ENCODE data around the gene QRICH1. TPM values are rescaled to one million over a fixed set of nuclear protein-coding genes. Genes with fewer than 3 reads are reported as not detected.
A peak's percentile ranks its signal among the peaks of the same experiment; 100 is the strongest.

QRICH1 gene
- total and polyA plus RNA-seq, 2 donors (not counting 3 experiments of a cell fraction or from before 2014, with no cell fraction given), result 89.7 to 116 TPM

- CTCF ChIA-PET, result interaction anchor here (0.6 to 2.5 kb wide), 8 partner anchors 13 to 329 kb away, joined by 3 to 19 read pairs (median 4); partner anchors contain the start of genes KLHDC8B, LAMB2, NDUFAF3 and NICN1
- dilution Hi-C loops (cut with MboI; ENCODE audit: extremely low pct_ligation_motif_present, low sequenced_read_pairs), result no loop called here
Measured at GRCh38 chr3:49120438-49121131, 26.7 kb upstream of the QRICH1 start, which contains the start of gene USP19. TSS of gene USP19 (minus strand) at chr3:49120823. CDS start at chr3:49119145, 1,678 bp downstream.

GRCh38 chr3:49120096-49120437, 26.2 kb upstream of the QRICH1 start:
- intact Hi-C loops (cut with micrococcal nuclease) (loop anchor here (1.0 to 2.0 kb wide), 3 partner anchors 13 to 25 kb away; partner anchors contain the start of genes LAMB2, QARS1 and QRICH1), dilution Hi-C loops (cut with MboI; ENCODE audit: extremely low pct_ligation_motif_present, low sequenced_read_pairs) (no loop called here)
- Histone ChIP-seq H3K27ac (ENCODE audit: insufficient read depth, low read depth, low read length) (peak overlapping the region; percentile 58), H3K27me3 (ENCODE audit: control insufficient read depth in 2 of 2, insufficient read depth in 2 of 2, low read length in 2 of 2) (no peaks in the 10 kb centered on the region), H2AFZ (ENCODE audit: low read depth, low read length) (no peak overlapping the region), H3K36me3 (ENCODE audit: control insufficient read depth in 2 of 2, extremely low read depth in 1 of 2, insufficient read depth in 2 of 2, low read length in 2 of 2) (peaks cover 7 to 68% of the 10 kb centered on the region in 2 experiments), H3K79me2 (ENCODE audit: control insufficient read depth, insufficient read depth, low read length) (peaks cover 14% of the 10 kb centered on the region), H4K20me1 (replicated peaks; ENCODE audit: control insufficient read depth, extremely low read depth, insufficient read depth, low read length) (no peaks in the 10 kb centered on the region), H3K9me1 (replicated peaks; ENCODE audit: control insufficient read depth, extremely low read depth, insufficient read depth, low read length) (no peaks in the 10 kb centered on the region), H3K4me3 (replicated peaks in 1 of 3; ENCODE audit: insufficient read depth in 1 of 3, low read depth in 1 of 3, low read length in 3 of 3) (peak overlapping the region; percentile 44 to 71 (median 65)), H3K9ac (replicated peaks; ENCODE audit: extremely low read depth, insufficient read depth, low read length) (peak overlapping the region; percentile 65), H3K4me2 (ENCODE audit: insufficient read depth, low read length) (peak overlapping the region; percentile 72), H3K9me3 (replicated peaks; ENCODE audit: control insufficient read depth, insufficient read depth, low read length) (no peaks in the 10 kb centered on the region), H3K4me1 (ENCODE audit: control insufficient read depth, extremely low read depth, insufficient read depth, low read length) (peaks cover 12% of the 10 kb centered on the region)
- peak; percentile 14 for DNase-seq (ENCODE audit: low read depth, low spot score)
- TSS peak; percentile 0 for BruUV-seq (replicated peaks)
- FAIRE-seq, result no peak
- ChIA-PET CTCF (interaction anchor here (0.7 to 2.5 kb wide), 6 partner anchors 13 to 329 kb away, joined by 3 to 19 read pairs (median 8); partner anchors contain the start of genes KLHDC8B, LAMB2, NDUFAF3 and QRICH1), POLR2A (no interaction called here)
- TF ChIP-seq FOS (IDR thresholded peaks at IDR 0.05; ENCODE audit: borderline replicate concordance, insufficient read depth, low read length), result no peak
- TF ChIP-seq EZH2 (IDR thresholded peaks at IDR 0.05; ENCODE audit: borderline replicate concordance, low read depth, low read length, severe bottlenecking), result no peak
- TF ChIP-seq MAX (IDR thresholded peaks at IDR 0.05; ENCODE audit: insufficient read depth, insufficient read length), result no peak
- TF ChIP-seq GATA2 (IDR thresholded peaks at IDR 0.05; ENCODE audit: insufficient read depth, insufficient read length, low read depth, low read length), result no peak
- no peak for TF ChIP-seq POLR2AphosphoS5 (IDR thresholded peaks at IDR 0.05; ENCODE audit: insufficient read depth, low read depth, low read length)
- TF ChIP-seq MYC (IDR thresholded peaks at IDR 0.05; ENCODE audit: low read depth, low read length), result no peak
- no peak for TF ChIP-seq JUN (IDR thresholded peaks at IDR 0.05; ENCODE audit: borderline replicate concordance, insufficient read depth, insufficient read length, low read depth)
- TF ChIP-seq POLR2A (IDR thresholded peaks at IDR 0.05; ENCODE audit: low read depth, low read length), result no peak
- no peak for TF ChIP-seq CTCF (IDR thresholded peaks at IDR 0.05; ENCODE audit: extremely low read depth in 1 of 2, insufficient read depth in 1 of 2, low read depth in 1 of 2, low read length in 2 of 2)

More at GRCh38 chr3:49120438-49121131, 26.7 kb upstream of the QRICH1 start, which contains the start of gene USP19:
- intact Hi-C loops (cut with micrococcal nuclease), result loop anchor here (1.0 to 2.0 kb wide), 3 partner anchors 13 to 26 kb away; partner anchors contain the start of genes LAMB2, QARS1 and QRICH1
- H3K9me3 ChIP-seq (replicated peaks; ENCODE audit: control insufficient read depth, insufficient read depth, low read length), result no peaks in the 10 kb centered on the region
- POLR2A ChIA-PET, result interaction anchor here (1.7 kb wide), 1 partner anchor 27 kb away, joined by 7 read pairs; the partner anchor contains the start of gene QRICH1
- DNase-seq (ENCODE audit: low read depth, low spot score) (peak; percentile 94), FAIRE-seq (peak; percentile 93)
- no peaks in the 10 kb centered on the region for H3K27me3 ChIP-seq (ENCODE audit: control insufficient read depth in 2 of 2, insufficient read depth in 2 of 2, low read length in 2 of 2)
- no TSS peak for BruUV-seq (replicated peaks)
- peaks cover 7 to 66% of the 10 kb centered on the region in 2 experiments for H3K36me3 ChIP-seq (ENCODE audit: control insufficient read depth in 2 of 2, extremely low read depth in 1 of 2, insufficient read depth in 2 of 2, low read length in 2 of 2)
- H4K20me1 ChIP-seq (replicated peaks; ENCODE audit: control insufficient read depth, extremely low read depth, insufficient read depth, low read length), result no peaks in the 10 kb centered on the region
- peak within 1 kb of the TSS; percentile 44 to 71 (median 65) for H3K4me3 ChIP-seq (replicated peaks in 1 of 3; ENCODE audit: insufficient read depth in 1 of 3, low read depth in 1 of 3, low read length in 3 of 3)
- peaks cover 14% of the 10 kb centered on the region for H3K79me2 ChIP-seq (ENCODE audit: control insufficient read depth, insufficient read depth, low read length)
- peak within 1 kb of the TSS; percentile 43 for H2AFZ ChIP-seq (ENCODE audit: low read depth, low read length)
- H3K4me2 ChIP-seq (ENCODE audit: insufficient read depth, low read length), result peak within 1 kb of the TSS; percentile 72
- peak within 1 kb of the TSS; percentile 58 for H3K27ac ChIP-seq (ENCODE audit: insufficient read depth, low read depth, low read length)
- H3K9ac ChIP-seq (replicated peaks; ENCODE audit: extremely low read depth, insufficient read depth, low read length), result peak within 1 kb of the TSS; percentile 65
- TF ChIP-seq POLR2A (IDR thresholded peaks at IDR 0.05; ENCODE audit: low read depth, low read length) (peak; percentile 92), POLR2AphosphoS5 (IDR thresholded peaks at IDR 0.05; ENCODE audit: insufficient read depth, low read depth, low read length) (peak; percentile 96), JUN (IDR thresholded peaks at IDR 0.05; ENCODE audit: borderline replicate concordance, insufficient read depth, insufficient read length, low read depth) (no peak)
- peaks cover 12% of the 10 kb centered on the region for H3K4me1 ChIP-seq (ENCODE audit: control insufficient read depth, extremely low read depth, insufficient read depth, low read length)
- no peaks in the 10 kb centered on the region for H3K9me1 ChIP-seq (replicated peaks; ENCODE audit: control insufficient read depth, extremely low read depth, insufficient read depth, low read length)
